Type B pancreatic cell (in vitro differentiated cells): ENCODE results near the gene PJA1. TPM values are rescaled to one million over a fixed set of nuclear protein-coding genes. Genes with fewer than 3 reads are reported as not detected.

Experiments used
- DNase-seq: peaks from one replicate; pipeline ENCODE4 v3.0.0; 2021; ENCODE audit warnings: mixed read lengths; ENCODE audit not compliant: unreplicated experiment; ENCODE audit errors: extremely low spot score
- H3K27ac Mint-ChIP-seq: 2 replicates; pipeline ENCODE4 v1.8.0; 2021; ENCODE audit warnings: mild to moderate bottlenecking, mixed read lengths
- H3K27me3 Mint-ChIP-seq: 2 replicates; pipeline ENCODE4 v1.8.0; 2021; ENCODE audit warnings: mixed read lengths
- H3K36me3 Mint-ChIP-seq: 2 replicates; pipeline ENCODE4 v1.8.0; 2021; ENCODE audit warnings: mixed read lengths
- H3K4me1 Mint-ChIP-seq: one replicate; pipeline ENCODE4 v1.8.0; 2021; ENCODE audit warnings: mixed read lengths; ENCODE audit not compliant: unreplicated experiment
- H3K4me3 Mint-ChIP-seq: 2 replicates; pipeline ENCODE4 v1.8.0; 2021; ENCODE audit warnings: mild to moderate bottlenecking, mixed read lengths
- H3K9me3 Mint-ChIP-seq: 2 replicates; pipeline ENCODE4 v1.8.0; 2021; ENCODE audit warnings: mixed read lengths
- CTCF ChIP-seq: fragments of 200-600 bp; sonication (generic); conservative IDR thresholded peaks from 2 replicates; pipeline ENCODE4 v1.5.0; 2021; ENCODE audit warnings: antibody characterized with exemption, mild to moderate bottlenecking
- total RNA-seq: library from RNA; stranded (reverse); gene quantifications from 2 replicates; pipeline ENCODE4 v1.2.1, GENCODE V29; 2021; ENCODE audit warnings: low replicate concordance

The PJA1 gene
- total RNA-seq, 1 donor from 2014 or later, result 47.5 TPM

- TF ChIP-seq CTCF, result no peak
- no peaks in the 10 kb centered on the region for H3K36me3 Mint-ChIP-seq
- peaks cover 25% of the 10 kb centered on the region for H3K4me1 Mint-ChIP-seq
- DNase-seq, result no peak
- H3K27me3 Mint-ChIP-seq, result no peaks in the 10 kb centered on the region
- peak overlapping the region; percentile 44 for H3K4me3 Mint-ChIP-seq
- H3K27ac Mint-ChIP-seq, result peak overlapping the region; percentile 51
- H3K9me3 Mint-ChIP-seq, result no peaks in the 10 kb centered on the region
Measured at GRCh38 chrX:69142788-69143469, 22.3 kb downstream of the PJA1 start.

GRCh38 chrX:69140837-69141236 is 24.4 kb downstream of the PJA1 start:
- no peaks in the 10 kb centered on the region for H3K36me3 Mint-ChIP-seq
- no peak for TF ChIP-seq CTCF
- DNase-seq, result no peak
- no peaks in the 10 kb centered on the region for H3K9me3 Mint-ChIP-seq
- H3K27ac Mint-ChIP-seq, result no peak overlapping the region
- no peak overlapping the region for H3K4me3 Mint-ChIP-seq
- no peaks in the 10 kb centered on the region for H3K27me3 Mint-ChIP-seq
- H3K4me1 Mint-ChIP-seq, result peaks cover 29% of the 10 kb centered on the region

GRCh38 chrX:69139516-69139915 is 25.7 kb downstream of the PJA1 start:
- Mint-ChIP-seq H3K36me3 (no peaks in the 10 kb centered on the region), H3K27me3 (no peaks in the 10 kb centered on the region), H3K9me3 (no peaks in the 10 kb centered on the region), H3K4me3 (no peak overlapping the region), H3K27ac (no peak overlapping the region), H3K4me1 (peaks cover 22% of the 10 kb centered on the region)
- no peak for DNase-seq
- TF ChIP-seq CTCF, result no peak

GRCh38 chrX:69138512-69138911 is 26.7 kb downstream of the PJA1 start:
- DNase-seq, result no peak
- no peak for TF ChIP-seq CTCF
- no peak overlapping the region for H3K27ac Mint-ChIP-seq
- H3K4me3 Mint-ChIP-seq, result no peak overlapping the region
- no peaks in the 10 kb centered on the region for H3K36me3 Mint-ChIP-seq
- H3K4me1 Mint-ChIP-seq, result peaks cover 21% of the 10 kb centered on the region
- H3K9me3 Mint-ChIP-seq, result no peaks in the 10 kb centered on the region
- peaks cover 3% of the 10 kb centered on the region for H3K27me3 Mint-ChIP-seq

- Mint-ChIP-seq H3K4me1 (peaks cover 22% of the 10 kb centered on the region), H3K9me3 (no peaks in the 10 kb centered on the region), H3K36me3 (no peaks in the 10 kb centered on the region), H3K27me3 (peaks cover 3% of the 10 kb centered on the region), H3K4me3 (no peak overlapping the region), H3K27ac (no peak overlapping the region)
- no peak for DNase-seq
- no peak for TF ChIP-seq CTCF
Measured at GRCh38 chrX:69138118-69138390, 27.2 kb downstream of the PJA1 start.
